Right atrium auricular region (tissue), 2 donors: Measurements from ENCODE around the gene PRLR. TPM values are rescaled to one million over a fixed set of nuclear protein-coding genes. Genes with fewer than 3 reads are reported as not detected.

ENCODE experiments used
- DNase-seq: peaks from one replicate; pipeline ENCODE4 v3.0.0-alpha.2; 2019; ENCODE audit warnings: low spot score
- H3K27ac ChIP-seq, 2 donors: fragments of 200-600 bp; sonication (generic); 1 replicate in 1 of 2; 2 replicates in 1 of 2; pipeline ENCODE4 v1.5.1; 2016 to 2019
- H3K27me3 ChIP-seq, 2 donors: fragments of 200-600 bp; sonication (generic); one replicate each; pipeline versions ENCODE4 v1.5.1 to v1.6.0; 2017 to 2019
- H3K36me3 ChIP-seq: fragments of 200-600 bp; sonication (generic); one replicate; pipeline ENCODE4 v1.5.1; 2016
- H3K4me1 ChIP-seq, 2 donors: fragments of 200-600 bp; sonication (generic); one replicate each; pipeline versions ENCODE4 v1.5.1 to v1.6.0; 2017 to 2019
- H3K4me3 ChIP-seq, 2 donors: fragments of 200-600 bp; sonication (generic); 1 replicate in 1 of 2; 2 replicates in 1 of 2; pipeline ENCODE4 v1.5.1; 2017 to 2019; ENCODE audit warnings: mild to moderate bottlenecking in 1 of 2, moderate library complexity in 1 of 2
- H3K9me3 ChIP-seq, 2 donors: fragments of 200-600 bp; sonication (generic); one replicate each; pipeline ENCODE4 v1.5.1; 2019
- CTCF ChIP-seq, 2 donors: fragments of 200-600 bp; sonication (generic); IDR thresholded peaks; one replicate each; pipeline ENCODE4 v1.5.1; 2019; ENCODE audit warnings: antibody characterized with exemption in 2 of 2
- total RNA-seq, 2 donors: library from RNA; depleted of rRNA; stranded (reverse); fragments of >200 nt; gene quantifications; one replicate each; pipeline ENCODE4 v1.1.0, GENCODE V29; 2016

PRLR gene
- total RNA-seq, 2 donors from 2014 or later: 0.15 to 0.31 TPM

- Histone ChIP-seq H3K4me1 (no peaks in the 10 kb centered on the region), H3K36me3 (no peaks in the 10 kb centered on the region), H3K27me3 (no peaks in the 10 kb centered on the region), H3K4me3 (no peak overlapping the region), H3K27ac (no peak overlapping the region), H3K9me3 (no peaks in the 10 kb centered on the region)
- no peak for DNase-seq
- no peak for TF ChIP-seq CTCF (IDR thresholded peaks at IDR 0.05)
Measured at GRCh38 chr5:35146406-35146805, 83.9 kb downstream of the PRLR start.

- no peaks in the 10 kb centered on the region for H3K4me1 ChIP-seq
- H3K4me3 ChIP-seq: no peak overlapping the region
- no peak for TF ChIP-seq CTCF (IDR thresholded peaks at IDR 0.05)
- H3K27ac ChIP-seq: no peak overlapping the region
- no peaks in the 10 kb centered on the region for H3K9me3 ChIP-seq
- H3K27me3 ChIP-seq: no peaks in the 10 kb centered on the region
- no peak for DNase-seq
- no peaks in the 10 kb centered on the region for H3K36me3 ChIP-seq
Measured at GRCh38 chr5:35145691-35146317, 84.5 kb downstream of the PRLR start.

- TF ChIP-seq CTCF (IDR thresholded peaks at IDR 0.05): no peak
- Histone ChIP-seq H3K9me3 (no peaks in the 10 kb centered on the region), H3K27me3 (no peaks in the 10 kb centered on the region), H3K4me1 (no peaks in the 10 kb centered on the region), H3K36me3 (no peaks in the 10 kb centered on the region), H3K27ac (no peak overlapping the region), H3K4me3 (no peak overlapping the region)
- no peak for DNase-seq
Measured at GRCh38 chr5:35145012-35145411, 85.3 kb downstream of the PRLR start.

GRCh38 chr5:35143841-35144240 is 86.4 kb downstream of the PRLR start:
- Histone ChIP-seq H3K27ac (no peak overlapping the region), H3K4me1 (no peaks in the 10 kb centered on the region), H3K4me3 (no peak overlapping the region), H3K27me3 (no peaks in the 10 kb centered on the region), H3K9me3 (no peaks in the 10 kb centered on the region), H3K36me3 (no peaks in the 10 kb centered on the region)
- TF ChIP-seq CTCF (IDR thresholded peaks at IDR 0.05): no peak
- no peak for DNase-seq

GRCh38 chr5:35141739-35142138 is 88.5 kb downstream of the PRLR start:
- H3K27ac ChIP-seq: no peak overlapping the region
- no peaks in the 10 kb centered on the region for H3K9me3 ChIP-seq
- H3K4me1 ChIP-seq: no peaks in the 10 kb centered on the region
- H3K27me3 ChIP-seq: no peaks in the 10 kb centered on the region
- no peak overlapping the region for H3K4me3 ChIP-seq
- no peaks in the 10 kb centered on the region for H3K36me3 ChIP-seq
- no peak for DNase-seq
- no peak for TF ChIP-seq CTCF (IDR thresholded peaks at IDR 0.05)

- H3K4me1 ChIP-seq: no peaks in the 10 kb centered on the region
- H3K36me3 ChIP-seq: no peaks in the 10 kb centered on the region
- H3K4me3 ChIP-seq: no peak overlapping the region
- no peaks in the 10 kb centered on the region for H3K27me3 ChIP-seq
- no peak overlapping the region for H3K27ac ChIP-seq
- TF ChIP-seq CTCF (IDR thresholded peaks at IDR 0.05): no peak
- no peaks in the 10 kb centered on the region for H3K9me3 ChIP-seq
- no peak for DNase-seq
Measured at GRCh38 chr5:35138232-35138631, 92.1 kb downstream of the PRLR start.
